Left cardiac atrium (tissue), 4 donors: ENCODE data around the gene CHD1L. TPM values are rescaled to one million over a fixed set of nuclear protein-coding genes. Genes with fewer than 3 reads are reported as not detected.
"Not testable (repeated sequence)": the region's sequence is repeated elsewhere in the genome, so short reads cannot be mapped to it uniquely, and the experiment has no call there.

Experiments
- ATAC-seq, 2 donors: fragments of 200-7000 bp; cut with Tn5 transposase; one replicate each; pipeline ENCODE4 v1.9.1; 2020; ENCODE audit warnings: mild to moderate bottlenecking in 2 of 2, moderate library complexity in 2 of 2
- DNase-seq: peaks from one replicate; pipeline ENCODE4 v3.0.0-alpha.2; 2020
- intact Hi-C, 2 donors: fragments of 100-400 bp; cut with DNase I; formaldehyde crosslinking; loops; one replicate each; pipeline versions ENCODE4 v1.14.1 to v1.15.1; 2022 to 2023
- total RNA-seq, 2 donors: library from RNA; stranded (reverse); fragmentation: NEBNext Ultra II Directional; extraction: Animal tissue kit (Norgen Biotek cat#: 25700); gene quantifications; one replicate each; pipeline ENCODE4 v1.2.1, GENCODE V29; 2021
- donor health status: DM: no; HTN: yes; CAD: no.
- donor health status: DM: no; HTN: yes; CAD: no; lungs with severe emphysema.
- donor health status: DM: yes; HTN: yes; CAD: no.
- donor health status: Dilated cardiomyopathy.

The CHD1L gene
- total RNA-seq, 2 donors from 2014 or later, result 9.0 to 12.3 TPM

GRCh38 chr1:147223740-147224615 lies 18.5 kb upstream of the CHD1L start:
- ATAC-seq (no peak), DNase-seq (no peak)
- intact Hi-C loops, result no loop called here

DNA sequence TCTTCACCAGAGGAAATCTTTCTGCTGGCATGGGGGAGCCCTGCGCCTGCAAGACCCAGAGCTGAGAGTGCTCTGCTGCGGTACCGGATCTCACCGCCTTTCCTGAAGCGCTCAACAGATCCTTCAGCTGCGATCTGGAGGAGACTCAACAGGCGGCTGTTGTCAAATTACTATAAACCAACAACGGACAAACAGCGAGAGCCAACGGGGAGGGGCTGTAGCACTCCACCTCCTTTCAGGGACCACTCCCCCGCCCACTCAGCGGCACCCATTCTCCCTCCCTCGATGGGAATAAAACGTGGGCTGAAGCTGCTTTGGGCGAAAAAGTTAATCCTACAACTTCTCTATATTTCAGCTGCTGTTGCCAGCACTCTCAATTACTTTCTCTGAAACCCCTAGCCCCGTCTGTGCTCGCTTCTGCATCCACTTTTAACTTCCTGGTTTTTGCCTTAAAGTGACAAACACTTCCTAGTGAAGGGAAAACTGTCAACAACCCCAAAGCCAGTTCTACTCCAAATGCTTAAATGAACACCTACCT lies 17.2 kb upstream of the CHD1L start, which contains the start of gene FMO5:
FMO5 (minus strand) TSS at position 147 of the 538 bp plus-strand sequence. CDS start 310 bp downstream, outside the sequence.
- intact Hi-C loops, result no loop called here
- DNase-seq, result peak; percentile 77
- peak; percentile 89 to 99 for ATAC-seq

DNA sequence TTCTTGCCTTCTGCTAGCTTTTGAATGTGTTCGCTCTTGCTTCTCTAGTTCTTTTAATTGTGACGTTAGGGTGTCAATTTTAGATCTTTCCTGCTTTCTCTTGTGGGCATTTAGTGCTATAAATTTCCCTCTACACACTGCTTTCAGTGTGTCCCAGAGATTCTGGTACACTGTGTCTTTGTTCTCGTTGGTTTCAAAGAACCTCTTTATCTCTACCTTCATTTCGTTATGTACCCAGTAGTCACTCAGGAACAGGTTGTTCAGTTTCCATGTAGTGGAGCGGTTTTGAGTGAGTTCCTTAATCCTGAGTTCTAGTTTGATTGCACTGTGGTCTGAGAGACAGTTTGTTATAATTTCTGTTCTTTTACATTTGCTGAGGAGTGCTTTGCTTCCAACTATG lies 11.5 kb upstream of the CHD1L start:
- DNase-seq, ATAC-seq, intact Hi-C loops: not testable (repeated sequence)

DNA sequence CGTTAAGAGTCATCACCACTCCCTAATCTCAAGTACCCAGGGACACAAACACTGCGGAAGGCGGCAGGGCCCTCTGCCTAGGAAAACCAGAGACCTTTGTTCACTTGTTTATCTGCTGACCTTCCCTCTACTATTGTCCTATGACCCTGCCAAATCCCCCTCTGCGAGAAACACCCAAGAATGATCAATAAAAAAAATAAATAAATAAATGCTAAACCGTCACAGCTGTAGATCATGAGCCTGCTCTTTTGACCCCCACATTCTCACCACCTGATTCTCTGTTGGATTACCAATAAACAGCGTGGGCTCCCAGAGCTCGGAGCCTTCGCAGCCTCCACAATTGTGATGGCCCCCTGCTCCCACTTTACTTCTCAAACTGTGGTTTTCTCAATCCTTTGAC lies 8.6 kb upstream of the CHD1L start:
- DNase-seq, ATAC-seq, intact Hi-C loops: not testable (repeated sequence)

- intact Hi-C loops, result no loop called here
- no peak for ATAC-seq
- DNase-seq, result no peak
These were observed 6.7 kb upstream of the CHD1L start for GRCh38 chr1:147235822-147236221.

GRCh38 chr1:147236448-147236847 lies 6.0 kb upstream of the CHD1L start:
- DNase-seq (no peak), ATAC-seq (no peak)
- intact Hi-C loops, result no loop called here

DNA sequence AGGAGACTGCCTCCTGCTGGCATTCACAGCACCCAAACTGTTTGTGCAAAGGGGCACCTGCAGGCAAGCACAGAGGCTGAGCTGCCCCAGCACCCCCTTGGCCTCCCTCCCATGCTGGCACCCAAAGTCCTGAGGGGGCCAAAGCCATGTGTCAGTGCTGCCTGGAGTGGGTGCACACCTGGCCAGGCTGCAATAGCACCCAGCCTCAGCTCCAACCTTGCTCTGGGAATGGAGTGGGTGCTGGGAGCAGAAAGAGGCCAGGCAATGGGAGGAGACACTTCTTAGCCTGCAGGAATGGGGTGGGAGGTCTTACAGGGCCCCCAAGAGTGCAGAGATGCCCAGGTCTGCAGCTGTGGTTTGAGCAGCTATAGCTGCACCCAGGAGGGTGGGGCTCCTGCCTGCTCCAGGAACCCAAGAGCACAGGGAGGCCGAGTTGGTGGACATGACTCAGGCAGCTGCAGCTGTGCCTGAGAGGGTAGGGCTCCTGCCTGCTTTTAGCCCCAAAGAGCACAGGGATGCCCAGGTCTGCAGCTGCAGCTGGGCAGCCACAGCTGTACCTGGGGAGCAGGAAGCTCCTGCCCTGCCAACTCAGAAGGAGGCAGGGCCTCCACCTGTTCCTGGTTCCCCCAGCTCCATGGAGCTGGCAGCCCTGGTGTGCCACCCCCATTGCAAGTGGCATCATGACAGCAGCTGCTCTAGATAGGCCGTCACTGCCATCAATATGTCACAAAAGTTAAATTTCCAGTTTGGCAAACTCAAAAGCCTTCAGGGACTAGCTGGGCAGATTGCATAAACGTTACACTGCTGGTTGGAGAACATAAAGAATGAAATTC lies 5.3 kb upstream of the CHD1L start:
- intact Hi-C loops, result no loop called here
- no peak for ATAC-seq
- DNase-seq, result no peak

DNA sequence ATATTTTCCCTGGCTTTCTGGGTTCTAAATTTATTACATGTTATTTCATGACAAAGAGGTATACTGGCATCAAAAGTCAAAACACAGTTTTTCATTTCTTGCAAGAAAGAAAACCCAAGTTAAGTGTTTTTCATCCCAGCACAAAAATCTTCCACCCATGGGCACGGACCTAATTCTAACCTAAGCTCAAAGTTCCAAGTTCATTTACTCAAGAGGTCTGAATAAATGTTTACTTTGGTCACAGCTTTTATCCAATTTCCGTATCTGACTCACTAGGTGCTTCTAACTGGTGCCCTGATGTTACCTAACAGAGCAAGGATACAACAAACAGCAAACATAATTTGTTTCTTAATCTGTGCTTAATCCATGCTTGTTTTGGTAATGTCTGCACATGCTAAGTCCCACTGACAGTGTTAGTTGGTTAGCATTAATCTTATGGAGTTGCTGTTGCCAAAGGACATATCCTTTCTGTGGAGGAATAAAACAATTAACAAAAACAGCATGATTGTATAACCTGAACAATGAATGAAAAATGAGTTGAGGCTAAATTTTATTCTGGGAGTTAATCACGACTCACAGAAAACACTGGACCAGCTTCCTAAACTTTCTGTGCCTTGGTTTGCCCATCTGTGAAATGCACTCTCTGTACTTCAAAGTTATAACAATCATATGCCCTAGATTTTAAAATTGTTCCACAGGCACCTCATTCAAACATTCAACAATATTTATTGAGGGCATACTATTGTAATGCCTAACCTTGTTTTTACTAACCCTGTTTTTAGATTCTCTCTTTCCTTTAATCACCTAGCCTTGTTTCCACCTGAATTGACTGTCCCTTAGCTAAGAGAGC lies 4.2 kb upstream of the CHD1L start:
- DNase-seq (no peak), ATAC-seq (no peak)
- intact Hi-C loops, result no loop called here

- ATAC-seq (no peak), DNase-seq (no peak)
- intact Hi-C loops, result no loop called here
These were observed 3.3 kb upstream of the CHD1L start for GRCh38 chr1:147238925-147239820.

- not testable (repeated sequence) for DNase-seq, ATAC-seq
- intact Hi-C loops, result loop anchor here in 1 of 2 donors (5.0 kb wide), 1 partner anchor 68 kb away; the partner anchor contains the start of gene PRKAB2
These were observed 2.3 kb upstream of the CHD1L start for GRCh38 chr1:147240131-147240721.

DNA sequence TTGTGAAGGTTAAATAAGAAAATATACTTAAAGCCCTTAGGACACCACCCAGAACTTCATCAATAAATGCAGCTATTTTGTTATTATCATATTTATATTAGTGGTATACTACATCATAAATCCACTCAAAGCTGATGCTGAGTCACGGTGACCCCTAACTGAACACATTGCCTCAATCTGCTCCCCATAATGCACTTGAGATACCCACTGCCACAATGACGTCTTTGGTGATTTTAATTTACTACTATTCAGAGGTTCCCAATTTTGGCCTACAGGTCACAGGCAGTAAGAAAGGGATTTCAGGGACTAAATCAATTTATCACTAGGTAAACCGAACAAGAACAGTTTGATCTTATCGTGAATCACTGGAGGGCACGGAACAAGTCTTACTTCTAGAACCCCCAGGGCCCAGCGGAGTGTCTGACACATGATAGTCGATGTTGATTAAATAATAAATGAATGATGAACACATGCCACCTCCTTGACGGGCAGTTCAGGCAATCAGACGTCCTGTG lies 493 bp upstream of the CHD1L start:
- no peak for DNase-seq
- no peak for ATAC-seq
- intact Hi-C loops, result loop anchor here (1.0 to 5.0 kb wide), 2 partner anchors 70 kb away; partner anchors contain the start of gene PRKAB2 (in 2 of the 2)

- intact Hi-C loops, result loop anchor here in 1 of 2 donors (5.0 kb wide), 1 partner anchor 71 kb away; the partner anchor contains the start of gene PRKAB2
- peak; percentile 9 to 37 for ATAC-seq
- DNase-seq, result peak; percentile 38
These were observed 773 bp downstream of the CHD1L start for GRCh38 chr1:147243228-147243685.

GRCh38 chr1:147243841-147244240 lies 1.4 kb downstream of the CHD1L start:
- intact Hi-C loops, result loop anchor here in 1 of 2 donors (5.0 kb wide), 1 partner anchor 72 kb away; the partner anchor contains the start of gene PRKAB2
- no peak for DNase-seq
- ATAC-seq, result no peak

DNA sequence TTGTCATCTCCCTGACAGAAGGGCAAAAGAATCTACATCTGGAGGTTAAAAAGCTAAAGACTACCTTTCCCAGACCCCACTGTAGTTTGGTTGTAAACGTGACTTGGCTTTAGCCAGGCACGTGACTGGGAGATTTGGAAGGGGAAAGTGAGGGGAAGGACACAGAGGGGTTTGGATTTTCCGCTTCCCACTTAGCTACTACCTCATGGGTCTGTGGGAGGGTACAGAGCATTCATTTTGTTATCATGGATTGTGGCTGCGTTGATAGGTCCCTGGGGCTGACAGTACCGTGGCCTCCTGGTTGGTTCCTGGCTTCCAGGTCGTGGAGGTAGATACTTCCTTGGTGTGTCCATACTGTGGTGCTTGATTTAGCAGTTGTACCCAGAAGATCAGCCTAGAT lies 2.6 kb downstream of the CHD1L start:
- intact Hi-C loops, result no loop called here
- DNase-seq, result no peak
- no peak for ATAC-seq

DNA sequence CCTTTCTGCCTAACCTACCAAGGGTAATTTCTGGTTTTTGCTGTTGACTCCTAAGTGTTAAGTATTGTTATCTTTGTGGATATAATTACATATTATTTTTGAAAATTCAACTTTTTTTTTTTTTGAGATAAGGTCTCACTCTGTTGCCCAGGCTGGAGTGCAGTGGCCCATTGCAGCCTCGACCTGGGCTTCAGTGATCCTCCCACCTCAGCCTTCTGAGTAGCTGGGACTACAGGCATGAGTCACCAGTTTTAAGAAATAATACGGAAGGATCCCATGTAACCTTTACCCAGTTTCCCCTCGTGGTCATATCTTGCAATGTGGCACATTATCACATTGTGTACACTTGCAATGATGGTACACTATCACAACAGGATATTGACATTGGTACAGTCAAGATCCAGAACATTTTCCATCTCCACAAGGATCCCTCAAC lies 3.1 kb downstream of the CHD1L start:
- intact Hi-C loops, result no loop called here
- ATAC-seq (no peak), DNase-seq (no peak)

GRCh38 chr1:147246044-147246690 lies 3.7 kb downstream of the CHD1L start:
- DNase-seq (no peak), ATAC-seq (no peak)
- intact Hi-C loops, result no loop called here
